Lung (tissue), 12 donors: ENCODE measurements around the gene ZNF148. TPM values are rescaled to one million over a fixed set of nuclear protein-coding genes. Genes with fewer than 3 reads are reported as not detected.

Experiments
- ATAC-seq: fragments of 200-7000 bp; cut with Tn5 transposase; one replicate; pipeline ENCODE4 v1.9.1; 2020; ENCODE audit warnings: moderate number of reproducible peaks; ENCODE audit not compliant: insufficient read depth, low FRiP score
- DNase-seq, 3 donors: peaks; one replicate each; pipeline ENCODE4 v3.0.0-alpha.2; 2013 to 2017
- H3K27ac ChIP-seq, 2 donors: one replicate each; pipeline ENCODE4 v1.5.1; 2013; ENCODE audit warnings: mild to moderate bottlenecking in 2 of 2, moderate library complexity in 2 of 2, control low read depth in 1 of 2, inconsistent platforms in 1 of 2, low read depth in 1 of 2, low read length in 1 of 2
- H3K27me3 ChIP-seq, 3 donors: one replicate each; pipeline ENCODE4 v1.5.1; 2013; ENCODE audit warnings: low read length in 2 of 3; ENCODE audit not compliant: control insufficient read depth in 3 of 3, insufficient read depth in 3 of 3
- H3K36me3 ChIP-seq, 4 donors: one replicate each; pipeline ENCODE4 v1.5.1; 2013; ENCODE audit warnings: low read length in 4 of 4, mild to moderate bottlenecking in 1 of 4, moderate library complexity in 1 of 4; ENCODE audit not compliant: control insufficient read depth in 4 of 4, insufficient read depth in 4 of 4
- H3K4me1 ChIP-seq, 5 donors: one replicate each; pipeline ENCODE4 v1.5.1; 2013; ENCODE audit warnings: low read length in 5 of 5, mild to moderate bottlenecking in 2 of 5, moderate library complexity in 1 of 5; ENCODE audit not compliant: control insufficient read depth in 5 of 5, insufficient read depth in 5 of 5
- H3K4me3 ChIP-seq: one replicate; pipeline ENCODE4 v1.5.1; 2013; ENCODE audit warnings: mild to moderate bottlenecking, control low read depth, moderate library complexity
- H3K9ac ChIP-seq, 2 donors: one replicate each; pipeline ENCODE4 v1.5.1; 2013; ENCODE audit warnings: low read length in 2 of 2, control low read depth in 1 of 2; ENCODE audit not compliant: insufficient read depth in 1 of 2
- H3K9me3 ChIP-seq, 4 donors: one replicate each; pipeline ENCODE4 v1.5.1; 2013; ENCODE audit warnings: low read length in 3 of 4, mild to moderate bottlenecking in 1 of 4, moderate library complexity in 1 of 4; ENCODE audit not compliant: control insufficient read depth in 4 of 4, insufficient read depth in 3 of 4
- CTCF ChIP-seq: IDR thresholded peaks from 2 replicates; pipeline ENCODE4 v1.5.1; 2012; ENCODE audit warnings: mild to moderate bottlenecking; ENCODE audit errors: control extremely low read depth, extremely low read depth
- WGBS, 2 donors: extraction: QIAGEN DNeasy Blood & Tissue Kit; methylation state at CpG; one replicate each; pipeline ENCODE4 v1.1.7; 2013; 5-methylcytosine and 5-hydroxymethylcytosine counted together
- polyA plus RNA-seq, 2 donors: library from polyadenylated mRNA; stranded (reverse); fragments of 200-250 nt; gene quantifications; one replicate each; pipeline ENCODE4 v1.2.1, GENCODE V29; 2013
- total RNA-seq, 2 donors: library from RNA; depleted of rRNA in 1 of 2; stranded (reverse); fragments of >200 nt in 1 of 2; gene quantifications; one replicate each; pipeline ENCODE4 v1.2.1, GENCODE V29; 2014 to 2021
- donor health status: control.
- donor health status: control.
- donor health status: Bipolar disorder and iron deficiency.
- donor health status: healthy.
- donor health status: DM: yes; HTN: yes; CAD: no.

Gene ZNF148
- total and polyA plus RNA-seq, 4 donors, result 3.5 to 46.2 (median 20.4) TPM

GRCh38 chr3:125219261-125219701 lies 155.8 kb downstream of the ZNF148 start:
- no peak for TF ChIP-seq CTCF
- no peak for ATAC-seq
- Histone ChIP-seq H3K27ac (no peak overlapping the region), H3K4me1 (no peaks in the 10 kb centered on the region), H3K9ac (no peak overlapping the region), H3K27me3 (peaks cover 0 to 3% (median 2%) of the 10 kb centered on the region in 3 donors), H3K9me3 (no peaks in the 10 kb centered on the region), H3K4me3 (no peak overlapping the region), H3K36me3 (no peaks in the 10 kb centered on the region)
- DNase-seq, result no peak
- 68 to 83% methylated on average over 8 of the region's 8 CpGs for WGBS, 2 donors

- no peak overlapping the region for H3K4me3 ChIP-seq
- ATAC-seq (no peak), DNase-seq (no peak)
- no peaks in the 10 kb centered on the region for H3K36me3 ChIP-seq
- peaks cover 0 to 24% (median 14%) of the 10 kb centered on the region in 3 donors for H3K27me3 ChIP-seq
- no peak overlapping the region for H3K27ac ChIP-seq
- H3K9me3 ChIP-seq, result no peaks in the 10 kb centered on the region
- TF ChIP-seq CTCF, result no peak
- WGBS, 2 donors, result 14 to 41% methylated on average over 3 of the region's 3 CpGs
- no peak overlapping the region for H3K9ac ChIP-seq
- H3K4me1 ChIP-seq, result peaks cover 0 to 11% (median 3%) of the 10 kb centered on the region in 5 donors
Measured at GRCh38 chr3:125214738-125215137, 160.4 kb downstream of the ZNF148 start.

GRCh38 chr3:125213946-125214542 lies 161.1 kb downstream of the ZNF148 start:
- ATAC-seq (no peak), DNase-seq (no peak)
- 84 to 86% methylated on average over 7 of the region's 7 CpGs for WGBS, 2 donors
- peaks cover 0 to 24% (median 16%) of the 10 kb centered on the region in 3 donors for H3K27me3 ChIP-seq
- no peaks in the 10 kb centered on the region for H3K9me3 ChIP-seq
- H3K27ac ChIP-seq, result no peak overlapping the region
- H3K9ac ChIP-seq, result no peak overlapping the region
- H3K4me1 ChIP-seq, result peaks cover 0 to 11% (median 3%) of the 10 kb centered on the region in 5 donors
- H3K4me3 ChIP-seq, result no peak overlapping the region
- H3K36me3 ChIP-seq, result no peaks in the 10 kb centered on the region
- no peak for TF ChIP-seq CTCF

DNA sequence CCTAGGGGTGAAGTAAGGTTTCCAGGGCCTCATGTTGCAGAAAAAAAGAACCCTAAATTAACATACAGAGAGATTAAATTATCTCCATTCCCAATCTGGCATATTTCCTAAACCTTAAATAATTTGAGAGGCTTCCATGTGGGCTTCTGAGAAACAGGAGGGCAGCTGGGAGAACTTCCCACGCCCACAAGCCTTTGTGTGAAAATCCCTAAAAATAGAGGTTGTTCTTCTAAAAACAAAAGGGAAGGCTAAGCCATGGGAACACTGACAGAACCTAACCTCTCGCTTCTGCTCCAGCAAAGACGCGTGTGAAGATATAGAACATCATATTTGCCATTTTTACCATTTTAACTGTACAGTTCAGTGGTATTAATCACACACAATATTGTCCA lies 161.8 kb downstream of the ZNF148 start:
- no peak for TF ChIP-seq CTCF
- ATAC-seq (no peak), DNase-seq (no peak)
- Histone ChIP-seq H3K9ac (no peak overlapping the region), H3K4me1 (peaks cover 0 to 11% (median 3%) of the 10 kb centered on the region in 5 donors), H3K4me3 (no peak overlapping the region), H3K9me3 (no peaks in the 10 kb centered on the region), H3K27me3 (peaks cover 0 to 24% (median 16%) of the 10 kb centered on the region in 3 donors), H3K27ac (no peak overlapping the region), H3K36me3 (no peaks in the 10 kb centered on the region)
- 92 to 93% methylated on average over 4 of the region's 4 CpGs for WGBS, 2 donors
